Cardiac septum (tissue), 1 donor: Measurements from ENCODE around the gene ZC3H6. TPM values are rescaled to one million over a fixed set of nuclear protein-coding genes. Genes with fewer than 3 reads are reported as not detected.

Source experiments
- DNase-seq: peaks from one replicate; pipeline ENCODE4 v3.0.0-alpha.2; 2020; ENCODE audit warnings: low spot score
- intact Hi-C: fragments of 100-400 bp; cut with DNase I; formaldehyde crosslinking; loops from one replicate; pipeline ENCODE4 v1.14.0; 2022
- long read RNA-seq: library from polyadenylated mRNA; unstranded; transcript quantifications from one replicate; pipeline ENCODE4 v2.0.0, GENCODE V29; 2021
- total RNA-seq: library from RNA; stranded (reverse); fragmentation: NEBNext Ultra II Directional; extraction: Animal tissue kit (Norgen Biotek cat#: 25700); gene quantifications from one replicate; pipeline ENCODE4 v1.2.1, GENCODE V29; 2021
- donor health status: DM: no; HTN: no; CAD: no.

Gene ZC3H6, protein sequence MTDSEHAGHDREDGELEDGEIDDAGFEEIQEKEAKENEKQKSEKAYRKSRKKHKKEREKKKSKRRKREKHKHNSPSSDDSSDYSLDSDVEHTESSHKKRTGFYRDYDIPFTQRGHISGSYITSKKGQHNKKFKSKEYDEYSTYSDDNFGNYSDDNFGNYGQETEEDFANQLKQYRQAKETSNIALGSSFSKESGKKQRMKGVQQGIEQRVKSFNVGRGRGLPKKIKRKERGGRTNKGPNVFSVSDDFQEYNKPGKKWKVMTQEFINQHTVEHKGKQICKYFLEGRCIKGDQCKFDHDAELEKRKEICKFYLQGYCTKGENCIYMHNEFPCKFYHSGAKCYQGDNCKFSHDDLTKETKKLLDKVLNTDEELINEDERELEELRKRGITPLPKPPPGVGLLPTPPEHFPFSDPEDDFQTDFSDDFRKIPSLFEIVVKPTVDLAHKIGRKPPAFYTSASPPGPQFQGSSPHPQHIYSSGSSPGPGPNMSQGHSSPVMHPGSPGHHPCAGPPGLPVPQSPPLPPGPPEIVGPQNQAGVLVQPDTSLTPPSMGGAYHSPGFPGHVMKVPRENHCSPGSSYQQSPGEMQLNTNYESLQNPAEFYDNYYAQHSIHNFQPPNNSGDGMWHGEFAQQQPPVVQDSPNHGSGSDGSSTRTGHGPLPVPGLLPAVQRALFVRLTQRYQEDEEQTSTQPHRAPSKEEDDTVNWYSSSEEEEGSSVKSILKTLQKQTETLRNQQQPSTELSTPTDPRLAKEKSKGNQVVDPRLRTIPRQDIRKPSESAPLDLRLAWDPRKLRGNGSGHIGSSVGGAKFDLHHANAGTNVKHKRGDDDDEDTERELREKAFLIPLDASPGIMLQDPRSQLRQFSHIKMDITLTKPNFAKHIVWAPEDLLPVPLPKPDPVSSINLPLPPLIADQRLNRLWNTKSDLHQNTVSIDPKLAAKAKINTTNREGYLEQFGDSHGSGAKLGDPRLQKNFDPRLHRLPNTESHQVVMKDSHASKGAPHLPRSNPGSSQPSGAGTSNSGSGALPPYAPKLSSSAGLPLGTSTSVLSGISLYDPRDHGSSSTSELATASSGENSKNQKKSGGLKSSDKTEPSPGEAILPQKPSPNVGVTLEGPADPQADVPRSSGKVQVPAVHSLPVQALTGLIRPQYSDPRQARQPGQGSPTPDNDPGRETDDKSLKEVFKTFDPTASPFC
- total RNA-seq, result 19.1 TPM
- long read RNA-seq, full-length matches to known transcripts, result 1 of 15 reads
- long read RNA-seq, partial matches to known transcripts, result 10 of 15 reads
- long read RNA-seq, other reads (novel, unspliced or antisense), result 4 of 15 reads

DNA sequence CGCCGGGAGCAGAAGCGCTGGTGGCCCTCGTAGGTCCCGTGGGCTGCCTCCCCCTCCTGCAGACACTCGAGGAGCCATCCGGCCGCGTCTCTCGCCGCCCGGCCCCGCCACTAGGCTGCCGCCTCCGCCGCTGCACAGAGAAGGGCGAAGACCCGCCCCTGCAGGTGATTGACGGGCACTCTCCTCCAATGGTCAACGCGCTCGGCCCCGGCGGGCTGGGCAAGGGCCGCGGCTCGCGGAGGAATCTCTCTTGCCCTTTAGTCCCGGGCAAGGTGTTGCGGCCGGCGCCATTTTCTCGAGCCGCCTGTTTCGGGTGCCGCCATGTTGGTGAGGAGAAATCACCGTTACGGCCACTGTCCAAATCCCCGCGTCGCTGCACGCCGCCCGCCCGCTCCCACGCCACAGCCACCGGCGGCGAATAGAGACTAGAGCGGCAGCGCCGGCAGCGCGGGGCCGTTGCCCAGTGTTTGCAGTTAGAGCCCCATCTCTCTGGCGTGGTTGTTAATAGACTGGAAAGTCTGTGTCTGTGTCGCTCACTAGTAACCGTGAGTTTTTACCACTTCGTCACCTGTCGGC lies at the start of gene ZC3H6:
Gene ZC3H6 (plus strand): TSS at position 287 of the 576 bp plus-strand sequence. CDS start 398 bp downstream, outside the sequence.
- intact Hi-C loops, result loop anchor here (1.0 to 2.0 kb wide), 2 partner anchors 21 to 219 kb away; partner anchors contain the start of gene ZC3H8
- DNase-seq, result peak; percentile 100

DNA sequence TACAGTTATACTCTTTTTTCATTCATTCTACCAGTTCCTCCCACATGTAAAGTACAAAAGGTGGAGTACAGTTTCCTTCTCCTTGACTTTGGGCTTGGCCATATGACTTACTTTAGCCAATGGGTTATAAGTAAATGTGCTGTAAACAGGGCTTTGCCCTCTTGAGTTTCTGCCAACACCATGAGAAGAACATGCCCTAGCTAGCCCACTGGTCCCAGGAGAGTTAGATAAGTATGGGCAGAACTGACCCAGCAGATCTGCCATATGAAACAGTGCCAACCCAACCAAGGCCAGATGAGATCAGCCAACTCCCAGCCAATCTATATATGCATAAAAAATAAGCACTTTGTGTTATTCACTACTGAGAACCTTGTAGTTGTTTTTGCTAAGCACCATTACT lies 46.0 kb upstream of the ZC3H6 start:
- intact Hi-C loops, result no loop called here

DNA sequence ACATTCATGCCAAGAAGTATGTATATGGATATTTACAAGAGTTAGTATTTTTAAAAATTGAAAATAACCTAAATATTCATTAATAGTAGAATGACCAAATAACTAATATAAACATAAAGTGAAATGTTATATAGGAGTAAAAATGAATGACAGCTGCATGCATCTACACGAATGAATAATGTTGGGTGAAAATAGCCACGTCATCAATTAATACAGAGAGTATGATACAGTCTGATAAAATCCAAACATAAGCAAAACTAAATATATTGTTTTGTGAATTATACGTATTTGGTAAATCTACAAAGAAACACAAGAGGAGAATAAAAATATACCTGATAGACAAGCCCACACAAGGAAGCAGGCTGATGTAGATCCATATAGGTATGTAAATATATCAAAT lies 45.0 kb upstream of the ZC3H6 start:
- intact Hi-C loops, result no loop called here
- no peak for DNase-seq

More for the DNA sequence above, 46.0 kb upstream of the ZC3H6 start:
- no peak for DNase-seq

DNA sequence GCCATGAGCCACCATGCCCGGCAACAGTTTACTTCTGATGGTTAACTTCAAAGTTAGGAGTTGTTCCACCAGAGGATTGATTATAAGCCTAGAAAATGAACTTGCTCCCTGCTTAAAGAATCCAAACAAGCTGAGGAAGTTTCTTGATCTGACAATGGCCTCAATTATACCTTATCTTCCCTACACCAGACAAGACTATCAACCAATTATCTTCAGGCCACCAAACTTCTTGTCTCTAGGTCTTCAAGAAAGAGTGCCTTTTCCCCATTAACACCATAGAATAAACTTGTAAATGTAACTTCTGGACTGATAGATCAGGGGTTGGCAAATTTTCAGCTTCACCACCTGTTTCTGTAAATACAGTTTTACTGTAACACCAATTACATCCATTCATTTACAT lies 35.5 kb upstream of the ZC3H6 start:
- intact Hi-C loops, result no loop called here
- no peak for DNase-seq

DNA sequence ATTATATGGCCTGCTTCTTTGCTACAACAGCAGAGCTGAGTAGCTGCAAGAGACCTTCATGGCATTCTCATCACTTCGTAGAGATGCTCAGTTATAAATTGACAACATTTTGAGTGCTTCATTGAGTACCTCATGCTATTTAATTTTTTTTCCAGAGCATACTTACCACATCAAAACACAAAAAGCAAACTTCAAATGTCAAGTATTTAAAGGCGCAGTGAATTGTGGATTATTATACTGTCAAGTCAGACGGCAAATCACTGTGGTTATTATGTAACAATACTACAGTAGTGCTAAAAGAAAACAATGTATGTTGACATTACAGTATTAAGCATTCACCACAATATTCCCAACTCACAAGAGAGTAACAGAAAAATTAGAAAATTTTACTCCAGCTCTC lies 33.0 kb upstream of the ZC3H6 start:
- intact Hi-C loops, result no loop called here

DNA sequence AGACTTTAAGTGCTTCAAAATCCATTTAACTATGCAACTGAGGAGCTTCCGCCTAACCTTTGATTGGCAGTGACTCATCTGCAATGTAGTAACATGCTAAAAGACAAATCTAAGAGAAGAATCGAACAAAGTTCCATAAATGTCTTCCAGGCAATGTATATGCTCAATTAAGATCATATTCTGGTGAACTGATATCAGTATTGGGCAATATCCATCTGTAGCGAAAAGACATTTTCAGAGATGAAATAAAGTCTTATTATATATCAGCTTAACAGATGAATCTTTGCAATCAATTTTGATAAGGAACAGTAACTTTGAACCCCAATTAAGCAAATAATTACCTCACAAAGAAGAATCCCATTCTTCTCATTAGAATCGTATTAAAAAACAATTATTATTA lies 32.2 kb upstream of the ZC3H6 start:
- DNase-seq, result no peak
- intact Hi-C loops, result no loop called here

More for the DNA sequence above, 33.0 kb upstream of the ZC3H6 start:
- no peak for DNase-seq

DNA sequence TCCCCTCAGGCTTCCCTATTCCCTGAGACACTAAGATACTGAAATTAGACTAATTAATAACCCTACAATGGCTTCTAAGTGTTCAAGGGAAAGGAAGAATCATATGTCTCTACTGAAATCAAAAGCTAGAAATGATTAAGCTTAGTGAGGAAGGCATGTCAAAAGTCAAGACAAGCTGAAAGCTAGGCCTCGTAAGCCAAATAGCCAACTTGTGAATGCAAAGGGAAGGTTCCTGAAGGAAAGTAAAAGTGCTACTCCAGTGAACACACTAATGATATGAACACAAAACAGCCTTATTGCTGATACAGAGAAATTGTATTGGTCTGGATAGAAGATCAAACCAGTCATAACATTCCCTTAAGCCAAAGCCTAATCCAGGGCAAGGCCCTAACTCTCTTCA lies 30.5 kb upstream of the ZC3H6 start:
- intact Hi-C loops, result no loop called here

DNA sequence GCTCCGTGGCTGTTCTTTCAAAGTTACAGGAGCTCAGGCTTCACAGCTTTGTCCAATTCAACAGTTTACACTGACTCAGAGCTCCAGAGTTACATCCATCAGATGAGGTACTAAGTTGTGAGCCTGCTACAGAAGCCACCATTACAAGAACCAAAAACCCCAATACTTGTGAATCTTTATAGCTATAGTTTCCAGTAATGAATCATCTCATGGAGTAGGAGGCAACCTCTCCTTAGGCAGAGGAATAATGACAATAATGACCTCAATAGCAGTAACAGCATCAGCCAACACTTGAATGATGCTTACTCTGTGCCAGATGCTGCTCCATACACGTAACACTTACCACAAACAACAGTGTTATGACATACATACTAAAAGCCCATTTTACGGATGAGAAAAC lies 24.1 kb upstream of the ZC3H6 start:
- no peak for DNase-seq
- intact Hi-C loops, result loop anchor here (5.0 kb wide), 1 partner anchor 199 kb away; no protein-coding TSS in a partner anchor

More for the DNA sequence above, 30.5 kb upstream of the ZC3H6 start:
- no peak for DNase-seq

DNA sequence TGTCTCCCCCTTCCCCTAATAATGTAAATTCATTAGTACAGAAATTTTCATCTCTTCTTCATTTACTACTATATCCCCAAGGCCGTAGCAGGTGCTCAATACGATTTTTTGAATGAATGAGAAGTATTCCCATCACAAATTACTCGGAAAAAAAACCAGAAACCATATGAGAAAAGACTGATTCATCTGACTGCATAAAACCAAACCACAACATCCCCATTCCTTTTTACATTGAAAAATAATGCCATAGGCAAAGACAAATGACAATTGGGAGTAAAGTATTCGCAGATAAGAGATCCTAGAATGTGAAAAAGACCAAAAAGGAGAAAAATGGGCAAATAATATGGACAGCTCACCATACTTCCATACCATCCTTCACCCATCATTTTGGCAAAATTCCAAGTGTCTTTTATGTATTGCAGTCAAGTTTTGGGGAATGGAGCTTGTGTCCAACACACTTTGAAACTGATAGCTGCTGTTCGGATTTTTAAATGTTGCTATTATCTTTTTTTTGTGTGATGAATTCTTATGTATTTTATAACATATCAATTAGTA lies 22.1 kb upstream of the ZC3H6 start:
- no peak for DNase-seq
- intact Hi-C loops, result loop anchor here (5.0 kb wide), 1 partner anchor 201 kb away; no protein-coding TSS in a partner anchor

DNA sequence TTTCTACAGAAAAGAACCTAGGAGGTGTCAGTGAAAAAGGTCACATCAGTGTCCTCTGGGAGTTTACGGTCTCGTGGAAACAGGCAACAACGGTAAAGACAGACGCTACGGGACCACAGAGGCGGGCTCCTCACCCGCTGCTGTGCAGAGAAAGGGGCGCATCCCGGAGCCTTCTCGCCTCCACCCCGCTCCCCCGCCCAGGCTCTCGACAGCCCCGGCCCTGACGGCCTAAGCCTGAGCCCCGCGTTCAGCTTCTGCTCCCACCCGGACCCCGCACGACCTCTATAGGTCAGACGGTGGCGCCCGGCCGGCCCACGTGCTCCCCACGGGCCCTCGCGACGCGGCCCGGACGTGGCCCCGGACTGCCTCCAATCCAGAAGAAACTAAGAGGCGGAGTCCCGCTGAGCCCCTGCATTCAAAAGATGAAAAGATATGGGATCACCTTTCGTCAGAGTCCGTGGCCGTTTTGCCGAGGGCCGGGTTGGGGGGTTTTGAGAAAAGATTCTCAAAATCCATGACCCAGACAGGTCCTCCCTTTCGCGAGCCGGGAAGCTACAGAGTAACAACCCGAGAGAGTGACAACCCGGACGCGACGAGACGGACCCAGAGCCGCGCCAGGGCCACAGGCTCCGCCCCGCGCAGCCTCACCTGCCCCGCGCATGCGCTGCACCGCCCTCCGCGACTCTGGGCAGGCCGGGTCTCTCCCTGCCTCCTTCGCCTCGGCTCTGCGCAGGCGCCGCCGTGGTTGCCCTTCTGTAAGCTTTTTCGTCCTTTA lies 20.7 kb upstream of the ZC3H6 start, which contains the start of gene ZC3H8:
Gene ZC3H8 (minus strand): TSS at position 577 of the 775 bp plus-strand sequence. CDS start 61 bp downstream, at position 516.
- intact Hi-C loops, result loop anchor here (2.0 to 5.0 kb wide), 5 partner anchors 20 to 357 kb away; partner anchors contain the start of genes CHCHD5, MERTK and ZC3H6

DNA sequence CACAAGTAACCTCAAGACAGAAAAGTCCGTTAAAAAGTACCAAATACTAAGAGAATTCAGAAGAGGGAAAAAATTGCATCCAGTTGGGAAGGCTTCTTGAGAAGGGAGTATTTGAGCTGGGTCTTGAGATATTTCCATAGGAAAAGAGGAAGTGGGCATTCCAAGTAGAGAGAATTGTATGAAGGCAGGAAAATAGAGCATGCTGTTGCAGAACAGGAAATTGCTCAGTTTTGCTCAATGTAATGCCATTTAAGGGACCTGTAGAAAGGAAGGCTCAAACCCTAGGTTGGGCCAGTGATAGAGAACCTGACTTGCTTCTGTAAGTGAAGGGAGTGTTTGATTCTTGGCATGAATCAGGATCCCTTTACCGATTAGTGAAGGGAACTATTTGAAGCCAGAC lies 19.5 kb upstream of the ZC3H6 start:
- no peak for DNase-seq
- intact Hi-C loops, result loop anchor here (2.0 to 5.0 kb wide), 4 partner anchors 19 to 359 kb away; partner anchors contain the start of genes CHCHD5, MERTK and ZC3H6

More for the DNA sequence above, 20.7 kb upstream of the ZC3H6 start, which contains the start of gene ZC3H8:
- DNase-seq, result peak; percentile 98

DNA sequence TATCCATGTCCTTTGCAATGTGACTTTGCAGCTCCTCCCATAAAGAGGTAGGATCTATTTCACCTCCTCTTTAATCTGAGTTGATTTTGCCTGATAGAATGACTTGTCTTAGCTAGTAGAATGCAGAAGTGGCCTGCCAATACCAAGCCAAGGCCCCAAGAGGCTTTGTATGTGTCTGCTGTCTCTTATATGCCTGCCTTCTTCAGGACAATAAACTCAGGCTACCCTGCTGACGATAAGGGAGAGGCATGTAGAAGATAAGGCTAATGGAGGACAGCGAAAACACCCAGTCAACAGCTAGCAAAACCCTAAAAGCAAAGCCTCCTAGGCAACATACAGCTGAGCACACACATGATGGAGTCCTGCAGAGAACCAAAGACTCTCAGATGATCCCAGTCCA lies 18.7 kb upstream of the ZC3H6 start:
- intact Hi-C loops, result loop anchor here (5.0 kb wide), 3 partner anchors 134 to 359 kb away; partner anchors contain the start of genes CHCHD5 and MERTK
- DNase-seq, result no peak

DNA sequence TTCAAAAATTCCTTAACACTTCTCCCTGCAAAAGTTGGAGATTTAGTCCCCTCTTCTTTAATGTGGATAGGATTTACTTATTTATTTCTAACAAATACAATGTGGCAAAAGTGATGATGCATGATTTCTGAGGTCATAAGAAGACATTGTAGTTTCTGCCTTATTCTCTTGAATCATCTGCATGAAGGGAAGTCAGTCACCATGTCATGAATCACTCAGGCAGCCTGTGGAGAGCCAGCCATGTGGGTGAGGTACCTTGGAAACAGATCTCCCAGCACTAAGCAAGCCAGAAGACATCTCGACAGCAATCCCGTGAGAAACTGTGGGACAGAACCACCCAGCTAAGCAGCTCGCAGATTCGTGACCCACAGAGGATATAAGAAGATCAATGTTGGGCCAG lies 17.8 kb upstream of the ZC3H6 start:
- intact Hi-C loops, result loop anchor here (5.0 kb wide), 3 partner anchors 135 to 360 kb away; partner anchors contain the start of genes CHCHD5 and MERTK
- DNase-seq, result no peak

DNA sequence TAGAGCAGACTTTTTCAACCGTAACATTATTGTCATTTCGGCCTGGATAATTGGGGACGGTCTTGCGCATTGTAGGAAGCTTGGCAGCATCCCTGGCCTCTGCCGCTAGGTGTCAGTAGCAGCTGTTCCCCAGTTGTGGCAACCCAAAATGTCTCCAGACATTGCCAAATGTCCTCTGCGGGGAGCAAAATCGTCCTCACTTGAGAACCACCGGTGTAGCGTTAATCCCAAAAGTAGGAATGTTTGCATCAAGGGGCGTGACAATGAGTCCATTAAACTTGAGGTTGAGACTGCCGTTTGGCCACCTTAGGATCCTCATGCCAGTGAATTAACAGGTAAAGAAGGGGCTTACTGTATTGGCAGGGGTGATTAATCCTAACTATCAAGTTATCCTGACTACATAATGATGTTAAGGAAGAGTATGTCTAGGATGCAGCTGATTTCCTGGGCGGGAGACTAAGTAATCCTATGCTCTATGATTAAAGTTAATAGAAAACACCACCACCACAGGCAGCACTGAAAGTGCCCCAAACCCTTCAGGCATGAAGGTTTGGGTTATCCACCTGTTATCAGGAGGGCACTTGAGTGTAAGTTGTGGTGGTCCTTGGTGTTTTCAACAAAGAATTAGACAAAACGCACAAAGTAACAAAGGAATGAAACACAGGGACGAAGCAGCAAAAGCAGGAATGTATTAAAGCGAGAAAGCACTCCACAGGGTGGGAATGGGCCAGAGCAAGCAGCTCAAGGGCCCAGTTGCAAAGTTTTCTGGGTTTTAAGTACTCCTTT lies 15.7 kb upstream of the ZC3H6 start:
- DNase-seq, result peak; percentile 90
- intact Hi-C loops, result loop anchor here (5.0 kb wide), 3 partner anchors 137 to 362 kb away; partner anchors contain the start of genes CHCHD5 and MERTK

DNA sequence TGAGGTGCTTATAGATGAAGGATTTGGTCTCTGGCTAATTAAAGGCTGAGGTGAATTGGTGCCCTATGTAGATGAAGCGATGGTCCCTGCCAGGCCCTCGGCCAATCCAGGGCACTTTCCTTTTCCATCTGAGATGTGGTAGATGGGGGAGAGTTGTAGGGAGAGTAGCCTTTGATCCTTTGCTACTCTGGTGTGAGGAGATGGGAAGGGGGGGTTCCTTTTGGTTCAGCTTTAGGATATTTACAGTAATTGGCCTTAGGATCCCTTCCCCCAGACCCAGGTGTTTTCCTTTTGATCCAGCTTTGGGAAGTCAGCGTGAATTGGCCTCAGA lies 15.1 kb upstream of the ZC3H6 start:
- intact Hi-C loops, result no loop called here
- no peak for DNase-seq

DNA sequence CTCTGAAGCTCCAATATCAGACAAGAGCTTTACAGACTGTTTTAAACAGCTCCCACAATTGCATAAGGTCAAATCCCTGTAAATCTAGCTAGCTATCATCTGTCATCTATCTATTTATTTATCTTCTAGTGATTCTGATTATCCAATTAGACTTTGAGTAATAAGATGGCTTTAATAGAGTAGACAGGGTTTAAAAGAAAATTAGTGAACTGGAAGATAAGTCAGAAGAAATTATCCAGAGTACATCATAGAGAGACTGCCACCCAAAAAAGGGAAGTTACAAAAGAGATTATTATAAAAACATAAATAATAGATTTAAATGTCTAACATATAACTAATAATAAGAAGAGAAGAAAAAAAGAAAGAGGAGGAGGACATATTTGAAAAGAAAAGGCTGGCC lies 12.5 kb upstream of the ZC3H6 start:
- intact Hi-C loops, result no loop called here

DNA sequence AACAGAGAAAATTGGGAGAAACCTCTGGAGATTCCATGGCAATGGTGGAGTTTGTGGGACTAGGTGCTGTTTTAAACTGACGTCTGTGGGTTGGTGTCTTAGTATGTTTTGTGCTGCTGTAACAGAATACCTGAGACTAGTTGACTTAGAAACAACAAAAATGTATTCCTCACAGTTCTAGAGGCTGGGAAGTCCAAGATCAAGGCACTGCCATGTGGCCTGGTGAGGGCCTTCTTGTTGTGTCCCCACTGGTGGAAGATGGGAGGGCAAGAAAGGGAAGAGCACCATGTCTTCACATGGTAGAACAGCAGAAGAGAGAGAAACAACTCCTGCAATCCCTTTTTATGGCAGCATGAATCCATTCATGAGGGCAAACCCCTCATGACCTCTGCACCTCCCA lies 6.8 kb upstream of the ZC3H6 start:
- DNase-seq, result no peak
- intact Hi-C loops, result no loop called here

More for the DNA sequence above, 12.5 kb upstream of the ZC3H6 start:
- no peak for DNase-seq
